ENCODE results near the gene COL19A1.
"Not testable (repeated sequence)": the region's sequence is repeated elsewhere in the genome, so short reads cannot be mapped to it uniquely, and the experiment has no call there.

COL19A1 gene

DNA sequence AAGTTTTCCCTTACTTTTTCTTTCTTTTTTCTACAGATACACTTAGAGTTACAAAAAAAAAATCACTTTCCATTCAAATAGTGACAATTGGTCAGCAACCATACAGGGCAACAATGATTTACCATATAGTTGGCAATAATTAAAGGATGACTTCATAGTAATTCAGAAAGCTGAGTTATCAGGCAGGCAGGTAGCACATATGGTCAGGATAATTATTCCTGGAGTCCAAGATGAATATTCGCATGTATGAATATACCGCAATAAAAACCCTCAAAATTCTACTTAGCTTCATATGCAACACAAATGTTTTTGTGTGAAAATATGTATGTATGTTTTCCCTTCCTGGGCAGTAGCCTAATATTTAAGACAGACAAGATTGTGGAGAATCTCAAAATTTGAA, 34.5 kb downstream of the COL19A1 start:
- DNase-seq (ENCODE audit: low read depth) = no peak

DNA sequence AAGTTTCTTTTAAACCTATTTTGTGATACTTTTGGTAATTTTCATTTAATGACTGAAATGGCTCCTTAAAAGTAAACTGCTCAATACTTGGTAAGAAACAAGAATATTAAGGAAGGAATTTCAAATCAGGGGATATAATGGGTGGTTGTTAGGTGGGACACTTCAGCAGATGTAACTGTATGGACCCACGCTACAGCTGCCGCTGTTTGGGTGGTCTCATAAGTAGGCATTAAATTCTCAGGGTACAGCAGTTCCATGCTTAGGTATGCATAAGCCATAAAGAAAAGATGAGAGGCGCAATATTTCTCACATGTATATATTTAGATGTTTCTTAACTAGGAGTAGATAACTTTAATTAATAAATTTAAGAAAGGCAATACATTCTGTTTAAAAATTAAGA, 35.0 kb downstream of the COL19A1 start:
- no peak for DNase-seq (ENCODE audit: low read depth)

DNA sequence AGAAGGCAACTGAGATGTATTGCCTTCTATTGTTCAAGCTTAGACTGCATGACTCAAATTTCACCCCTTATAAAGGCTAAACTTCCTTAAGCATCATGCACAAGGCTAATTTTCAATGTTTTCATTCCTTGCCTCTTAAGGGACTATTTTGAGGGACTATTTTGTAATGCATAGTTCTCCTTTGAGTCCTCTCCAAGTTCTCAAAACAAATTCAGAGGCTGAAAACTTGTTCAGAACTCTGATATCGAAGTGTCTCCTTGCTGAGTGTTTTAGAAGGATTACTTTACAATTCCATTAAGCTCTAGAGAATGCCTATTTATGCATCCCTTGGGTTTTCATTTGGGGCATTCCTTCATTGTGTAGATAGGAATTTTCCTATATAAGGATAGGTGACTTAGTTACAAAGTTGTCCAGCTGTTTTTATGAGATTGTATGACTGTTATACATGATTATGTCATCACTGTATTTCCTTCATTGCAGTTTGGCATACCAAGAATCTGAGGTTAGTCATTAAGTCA, 41.7 kb downstream of the COL19A1 start:
- no peak for DNase-seq (ENCODE audit: low read depth)

DNA sequence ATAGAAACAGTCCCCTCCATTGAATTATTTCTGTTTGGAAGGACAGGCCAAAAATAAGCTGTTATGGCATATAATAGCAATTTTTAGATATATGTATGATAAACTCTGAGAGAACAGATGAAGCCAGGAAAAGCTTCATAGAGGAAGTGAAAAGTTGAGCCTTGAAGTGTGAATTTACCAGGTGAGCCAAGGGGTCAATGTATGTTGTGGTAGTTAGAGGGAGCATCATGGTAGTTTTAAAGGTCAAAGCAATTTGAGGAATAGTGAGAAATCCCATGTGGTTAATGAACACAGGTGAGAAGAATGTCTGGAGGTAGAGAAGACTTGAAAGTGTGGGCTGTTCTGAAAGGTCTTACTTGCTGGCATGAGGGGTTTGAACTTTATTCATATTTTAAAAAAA, 47.0 kb downstream of the COL19A1 start:
- DNase-seq (ENCODE audit: low read depth) = no peak

DNA sequence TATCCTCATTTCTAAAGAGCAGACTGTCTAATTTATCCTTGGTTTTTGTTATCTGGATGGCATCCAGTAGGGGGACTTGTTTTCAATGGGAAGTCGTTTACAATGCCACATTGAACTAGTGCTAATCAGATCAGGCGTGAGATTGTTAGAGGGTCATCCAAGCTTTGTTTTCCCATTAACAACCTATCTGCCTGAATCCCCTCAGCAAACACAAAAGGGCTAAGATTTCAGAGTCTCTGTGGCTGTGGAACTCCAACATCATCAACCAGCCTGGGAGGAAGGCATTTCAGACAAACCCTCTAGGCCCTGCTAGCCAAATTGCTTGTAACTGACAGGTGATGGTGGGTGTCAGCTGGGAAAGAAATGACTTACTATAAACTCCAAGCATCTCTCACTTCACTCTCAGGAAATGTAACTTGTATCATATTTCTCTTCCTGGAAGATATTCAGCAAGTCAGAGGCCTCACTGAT, 47.7 kb downstream of the COL19A1 start:
- no peak for DNase-seq (ENCODE audit: low read depth)

DNA sequence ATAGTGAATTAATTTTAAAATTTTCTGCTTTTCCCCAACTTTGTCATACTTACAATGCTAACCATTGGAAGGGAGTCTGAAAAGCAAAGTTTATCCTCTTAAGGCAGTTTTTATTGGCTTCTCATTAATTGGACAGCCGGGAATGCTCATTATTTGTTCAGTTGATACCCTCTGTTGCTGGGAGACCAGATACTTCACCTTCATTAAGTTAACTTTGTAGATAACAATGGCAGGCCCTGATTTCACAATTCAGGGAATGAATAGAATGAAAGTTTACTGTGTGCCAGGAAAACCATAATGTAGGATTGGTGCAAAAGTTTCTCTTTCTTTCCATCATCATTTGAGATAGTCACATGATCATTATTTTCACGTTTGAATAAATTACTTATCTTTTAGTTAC, 49.0 kb downstream of the COL19A1 start:
- DNase-seq (ENCODE audit: low read depth) = no peak

DNA sequence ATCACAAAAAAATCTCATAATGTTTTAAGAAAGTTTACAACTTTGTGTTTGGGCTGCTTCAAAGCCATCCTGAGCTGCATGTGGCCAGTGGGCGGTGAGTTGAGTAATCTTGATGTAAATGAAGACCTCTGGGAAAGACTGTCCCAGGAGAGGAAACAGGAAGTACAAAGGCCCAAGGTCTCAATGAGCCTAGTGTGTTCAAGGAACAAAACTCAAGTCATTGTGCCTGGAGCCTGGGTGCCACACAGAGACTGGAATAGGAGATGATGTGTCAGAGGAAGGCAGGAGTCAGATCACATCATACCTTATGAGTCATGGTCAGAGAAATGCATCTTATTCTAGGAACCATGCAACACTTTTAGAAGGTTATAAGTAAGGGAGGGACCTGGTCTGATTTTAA, 51.5 kb downstream of the COL19A1 start:
- DNase-seq (ENCODE audit: low read depth) = no peak

DNA sequence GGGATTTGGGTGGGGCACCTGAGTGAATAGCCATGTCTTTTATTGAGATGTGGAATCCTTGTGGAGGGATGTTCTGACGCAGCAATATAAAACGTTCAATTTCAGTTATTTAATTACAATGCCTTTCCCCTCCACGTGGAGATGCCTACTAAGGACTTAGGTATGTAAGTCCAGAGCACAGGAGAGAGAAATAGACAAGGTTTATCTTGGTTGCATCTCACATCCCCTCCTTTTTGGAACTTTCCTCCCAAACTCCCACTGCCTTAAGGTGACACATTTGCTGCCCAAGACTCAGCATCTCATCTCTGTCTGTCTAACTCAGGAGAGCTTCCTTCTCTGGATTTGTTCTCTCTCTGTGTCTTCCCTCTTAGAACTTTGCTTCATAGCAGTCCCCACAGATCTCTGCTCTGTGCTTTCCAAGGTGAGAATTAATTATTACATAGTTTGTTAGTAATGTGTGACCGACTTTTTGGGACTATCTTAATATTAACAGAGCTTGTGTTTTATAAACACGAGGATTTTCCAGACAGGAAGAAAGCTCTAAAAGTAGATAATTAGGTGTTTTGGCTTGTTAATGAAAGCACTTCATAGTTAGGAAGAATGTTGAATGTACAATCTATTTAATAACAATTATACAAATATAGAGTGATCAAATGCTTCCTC, 52.6 kb downstream of the COL19A1 start:
- DNase-seq (ENCODE audit: low read depth) = no peak

DNA sequence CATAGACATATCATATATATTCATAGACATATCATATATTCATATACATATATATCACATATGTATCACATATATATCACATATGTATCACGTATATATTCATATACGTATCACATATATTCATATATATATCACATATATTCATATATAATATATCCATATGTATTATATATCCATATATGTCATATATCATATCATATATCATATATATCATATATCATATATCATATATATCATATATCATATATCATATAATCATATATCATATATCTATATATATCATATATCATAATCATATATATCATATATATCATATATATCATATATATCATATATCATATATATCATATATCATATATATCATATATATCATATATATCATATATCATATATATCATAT, 54.7 kb downstream of the COL19A1 start:
- not testable (repeated sequence) for DNase-seq (ENCODE audit: low read depth)

DNA sequence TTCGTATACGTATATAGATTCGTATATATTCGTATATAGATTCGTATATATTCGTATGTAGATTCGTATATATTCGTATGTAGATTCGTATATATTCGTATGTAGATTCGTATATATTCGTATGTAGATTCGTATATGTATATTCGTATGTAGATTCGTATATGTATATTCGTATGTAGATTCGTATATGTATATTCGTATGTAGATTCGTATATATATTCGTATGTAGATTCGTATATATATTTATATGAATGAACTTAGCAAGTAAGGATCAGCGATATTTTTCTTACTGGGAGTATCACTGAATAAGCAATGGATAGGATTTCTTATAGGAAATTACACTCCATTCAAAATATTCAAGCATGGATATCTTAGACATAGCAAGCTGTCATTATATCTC, 55.3 kb downstream of the COL19A1 start:
- not testable (repeated sequence) for DNase-seq (ENCODE audit: low read depth)

DNA sequence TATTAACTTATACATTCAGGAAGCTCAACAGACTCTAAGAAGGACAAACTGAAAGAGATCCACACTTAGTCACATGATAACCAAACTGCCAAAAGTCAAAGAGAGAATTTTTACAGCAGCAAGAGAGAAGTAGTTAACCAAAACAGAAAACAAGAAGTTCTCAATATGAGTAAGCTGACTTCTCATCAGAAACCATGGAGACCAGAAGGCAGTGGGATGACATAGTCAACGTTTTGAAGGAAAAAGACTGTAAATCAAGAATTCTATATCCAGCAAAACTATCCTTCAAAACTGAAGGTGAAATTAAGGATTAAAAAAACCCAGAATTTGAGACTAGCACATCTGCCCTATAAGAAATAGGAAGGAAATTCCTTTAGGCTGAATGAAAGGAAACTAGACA, 60.4 kb downstream of the COL19A1 start:
- no peak for DNase-seq (ENCODE audit: low read depth)

DNA sequence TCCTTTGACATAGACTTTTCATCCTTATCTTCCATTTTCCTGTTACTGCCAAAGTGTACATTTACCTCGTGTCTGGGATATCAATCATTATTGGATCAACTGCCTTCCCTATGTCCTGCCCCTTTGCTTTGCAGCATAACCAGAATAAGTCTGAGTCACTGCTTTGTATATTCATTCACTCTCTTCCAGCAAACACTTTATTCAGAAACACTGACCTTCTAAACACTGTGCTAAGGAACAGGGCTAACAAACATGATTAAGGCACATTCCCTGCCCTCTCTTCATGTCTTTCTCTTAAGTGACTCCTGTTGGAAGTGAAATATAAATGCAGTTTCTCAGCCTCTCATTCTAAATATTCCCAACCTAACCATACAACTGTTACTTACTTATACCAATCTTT, 66.9 kb downstream of the COL19A1 start:
- DNase-seq (ENCODE audit: low read depth) = no peak

DNA sequence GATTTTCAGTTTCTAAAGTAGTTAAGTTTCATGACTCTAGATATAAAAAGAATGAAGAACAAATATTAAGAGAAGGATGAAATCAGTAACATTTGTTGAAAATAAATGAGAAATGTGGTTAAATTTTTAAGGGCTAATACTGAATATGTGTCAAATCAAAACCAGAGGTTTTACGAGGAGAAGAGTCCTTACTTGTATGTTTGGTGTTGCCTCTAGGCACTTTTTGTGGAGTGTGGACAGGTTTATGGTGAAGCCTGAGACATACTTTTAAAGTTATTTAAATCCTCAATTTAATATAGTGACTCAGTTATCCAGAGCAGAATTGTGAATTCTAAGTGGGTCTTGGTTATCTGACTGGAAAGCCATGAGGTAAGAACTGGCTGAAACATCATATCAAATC, 68.7 kb downstream of the COL19A1 start:
- DNase-seq (ENCODE audit: low read depth) = no peak

DNA sequence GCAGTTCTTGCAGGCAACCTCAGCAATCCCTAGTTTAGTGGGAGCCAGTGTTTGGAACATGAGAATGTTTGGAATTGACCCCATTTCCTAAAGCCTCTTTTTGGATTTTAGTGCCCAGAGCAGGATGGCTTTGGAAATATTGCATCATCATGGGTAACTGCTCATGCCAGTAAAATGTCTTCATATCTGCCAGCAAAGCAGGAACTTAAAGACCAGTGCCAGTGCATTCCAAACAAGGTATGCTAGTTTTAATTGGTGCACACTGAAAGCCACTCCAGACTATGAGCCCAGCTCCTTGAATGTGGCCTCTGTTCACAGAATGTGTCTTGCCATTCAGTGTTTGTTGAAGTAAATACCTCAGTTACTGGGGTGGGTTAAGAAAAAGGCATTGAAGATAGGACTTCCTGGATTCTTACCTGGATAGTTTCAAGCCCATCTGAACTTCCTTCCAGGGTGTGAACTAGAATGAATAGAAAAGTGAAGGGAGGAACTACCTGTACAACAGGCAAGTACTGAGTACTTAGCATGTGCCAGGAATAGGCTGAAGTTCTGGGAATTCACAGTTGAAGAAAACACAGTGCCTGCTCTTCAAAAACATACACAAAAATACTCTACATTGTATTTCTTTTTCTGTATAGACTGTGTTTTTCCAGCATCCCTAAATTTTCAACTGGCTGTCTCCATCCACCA, 70.5 kb downstream of the COL19A1 start:
- no peak for DNase-seq (ENCODE audit: low read depth)

DNA sequence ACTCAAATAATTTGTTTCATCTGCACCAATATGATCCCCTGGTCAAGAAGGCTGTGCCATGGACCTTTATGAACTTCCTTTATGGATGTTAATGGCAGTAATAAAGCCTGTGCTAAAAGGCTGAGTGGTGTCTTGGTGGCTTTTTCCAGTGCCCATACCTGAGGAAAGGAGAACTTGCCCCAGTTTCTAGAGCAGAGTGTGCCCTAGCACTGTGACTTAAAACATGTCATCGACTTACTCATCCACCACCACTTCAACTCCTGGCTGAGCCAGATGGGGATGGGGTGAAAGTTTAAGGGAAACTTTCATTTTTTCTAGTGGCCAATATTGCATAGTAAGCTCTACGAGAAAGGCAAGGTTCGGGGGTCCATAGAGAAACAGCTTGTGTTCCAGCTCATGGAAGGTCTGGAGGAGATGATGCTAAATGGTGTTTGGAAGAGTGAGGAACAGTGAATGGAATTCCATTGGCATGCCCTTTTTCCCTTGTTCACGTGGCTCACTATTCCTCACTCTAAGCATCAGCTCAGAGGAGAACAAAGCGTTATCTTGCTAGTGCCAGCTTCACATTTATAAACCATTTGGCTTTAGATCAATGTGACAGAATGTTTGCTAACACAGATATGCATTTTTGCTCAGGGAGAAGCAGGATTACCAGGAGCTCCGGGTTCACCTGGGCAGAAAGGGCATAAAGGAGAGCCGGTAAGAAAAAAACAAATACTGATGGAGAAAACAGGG, 71.2 kb downstream of the COL19A1 start:
- DNase-seq (ENCODE audit: low read depth) = no peak

DNA sequence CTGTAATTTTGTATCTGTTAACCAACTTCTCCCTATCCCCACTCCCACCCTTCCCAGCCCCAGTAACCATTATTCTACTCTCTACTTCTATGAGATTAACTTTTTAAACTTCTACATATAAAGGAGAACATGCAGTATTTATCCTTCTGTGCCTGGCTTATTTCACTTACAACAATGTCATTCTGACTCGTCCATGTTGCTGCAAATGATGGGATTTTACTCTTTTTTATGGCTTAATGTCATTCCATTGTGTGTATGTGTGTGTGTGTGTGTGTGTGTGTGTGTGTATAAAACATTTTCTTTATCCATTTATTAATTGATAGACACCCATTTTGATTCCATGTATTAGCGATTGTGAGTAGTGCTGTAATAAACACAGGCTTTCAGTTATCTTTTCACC, 76.1 kb downstream of the COL19A1 start:
- DNase-seq (ENCODE audit: low read depth) = no peak

DNA sequence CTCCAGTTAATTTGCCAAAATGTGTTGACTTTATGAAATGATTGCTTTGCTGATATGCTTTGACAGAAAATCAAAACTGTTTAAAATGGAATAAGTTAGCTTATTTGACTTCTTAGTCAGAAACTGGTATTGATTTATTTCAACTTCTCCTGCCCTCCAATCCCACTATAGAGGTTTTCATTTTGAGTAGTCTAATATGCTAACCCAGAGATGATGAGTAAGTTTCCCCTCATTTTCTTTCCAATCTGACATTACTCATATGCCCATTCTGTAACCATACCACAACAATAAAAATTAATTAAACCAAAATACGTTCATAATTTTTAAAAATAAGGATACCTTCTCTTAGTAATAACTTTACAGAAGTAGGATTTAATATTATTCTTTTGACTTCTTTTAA, 78.8 kb downstream of the COL19A1 start:
- no peak for DNase-seq (ENCODE audit: low read depth)

DNA sequence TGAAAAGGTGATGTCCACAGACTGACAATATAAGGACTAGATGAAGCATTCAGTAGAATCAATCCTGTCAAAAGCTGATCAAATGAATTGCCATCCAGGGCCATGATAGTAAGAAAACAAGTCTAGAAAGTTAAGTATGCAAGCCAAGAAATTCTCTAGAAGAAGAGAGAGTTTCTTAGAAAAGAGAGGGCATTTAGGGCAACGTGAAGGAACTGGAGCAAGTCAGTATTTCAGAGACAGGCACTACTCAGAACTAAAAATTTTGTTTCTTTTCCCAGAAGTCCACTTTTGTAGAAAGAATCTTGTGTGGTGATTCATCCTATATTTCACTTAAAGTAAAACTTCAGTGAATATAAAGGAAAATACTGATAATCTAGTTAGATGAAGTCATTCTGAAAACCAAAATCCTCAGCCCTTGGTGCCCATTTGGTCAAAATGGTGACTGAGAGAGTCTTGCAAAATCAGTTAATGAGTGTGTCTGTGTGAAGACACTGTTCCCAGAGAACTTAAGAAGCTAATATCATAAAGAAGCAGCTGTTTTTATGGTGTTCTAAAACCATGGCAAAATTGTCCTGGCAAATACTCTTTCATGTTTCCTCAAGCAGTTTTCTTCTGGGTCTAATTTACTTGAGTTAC, 82.2 kb downstream of the COL19A1 start:
- no peak for DNase-seq (ENCODE audit: low read depth)

DNA sequence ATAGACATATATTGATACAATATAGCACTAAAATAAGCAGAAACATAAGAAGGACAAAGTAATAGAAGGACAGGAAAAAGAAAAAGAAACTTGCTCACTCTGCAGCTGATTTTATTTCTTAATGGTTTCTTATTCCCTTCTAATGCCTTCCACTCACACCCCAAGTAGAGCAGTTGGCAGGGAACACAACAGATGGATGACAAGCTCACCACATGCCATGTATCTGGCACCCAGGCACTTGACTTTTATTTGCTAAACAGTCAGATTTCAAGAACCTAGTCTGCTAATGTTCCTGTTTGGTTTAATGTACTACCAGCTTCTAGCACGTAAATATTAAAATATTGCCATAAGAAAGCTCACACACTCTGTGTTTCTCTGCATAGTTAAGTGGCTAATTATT, 87.1 kb downstream of the COL19A1 start:
- DNase-seq (ENCODE audit: low read depth) = no peak

DNA sequence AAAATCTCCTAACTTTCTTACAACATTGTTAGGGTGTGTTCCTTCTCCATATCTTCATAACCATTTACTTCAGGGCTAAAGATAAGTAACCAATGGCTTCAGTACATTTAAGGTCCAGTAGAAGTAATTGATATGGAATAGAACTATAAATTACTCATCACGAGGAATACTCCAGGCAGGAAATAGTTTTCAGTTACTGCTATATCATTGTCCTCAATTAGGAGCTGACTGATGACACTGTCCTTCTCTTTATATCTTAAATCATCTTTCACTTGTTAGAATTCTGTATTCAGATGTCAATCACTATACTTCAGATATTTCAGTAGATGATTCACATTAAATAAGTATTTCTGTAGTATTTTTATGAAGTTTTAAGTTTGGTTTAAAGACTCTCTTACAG, 88.4 kb downstream of the COL19A1 start:
- DNase-seq (ENCODE audit: low read depth) = no peak

DNA sequence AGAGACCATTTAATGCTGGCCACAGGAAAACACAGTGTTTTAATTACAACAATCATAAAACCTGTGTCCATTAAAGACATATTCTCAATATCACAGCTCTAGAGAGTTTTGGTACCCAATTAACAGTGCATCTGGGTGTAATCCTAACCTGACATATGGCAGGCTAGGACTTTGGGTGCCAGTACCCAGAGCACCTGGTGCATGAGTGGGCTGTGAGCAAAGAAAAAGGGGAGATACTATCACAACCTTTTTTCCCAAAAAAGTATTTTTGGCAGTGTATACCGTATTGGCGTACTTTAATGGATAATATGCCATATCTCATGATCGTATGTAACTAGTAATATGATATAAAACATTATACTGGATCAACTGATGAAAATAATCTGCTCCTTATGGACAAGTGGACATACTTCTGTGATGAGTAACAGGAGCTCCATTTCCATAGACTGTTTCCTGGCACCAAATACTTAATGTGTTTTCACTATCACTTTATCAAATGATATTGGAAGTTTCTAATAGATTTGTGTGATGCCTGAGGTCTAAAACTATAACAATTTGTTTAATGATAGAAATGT, 91.7 kb downstream of the COL19A1 start:
- no peak for DNase-seq (ENCODE audit: low read depth)

DNA sequence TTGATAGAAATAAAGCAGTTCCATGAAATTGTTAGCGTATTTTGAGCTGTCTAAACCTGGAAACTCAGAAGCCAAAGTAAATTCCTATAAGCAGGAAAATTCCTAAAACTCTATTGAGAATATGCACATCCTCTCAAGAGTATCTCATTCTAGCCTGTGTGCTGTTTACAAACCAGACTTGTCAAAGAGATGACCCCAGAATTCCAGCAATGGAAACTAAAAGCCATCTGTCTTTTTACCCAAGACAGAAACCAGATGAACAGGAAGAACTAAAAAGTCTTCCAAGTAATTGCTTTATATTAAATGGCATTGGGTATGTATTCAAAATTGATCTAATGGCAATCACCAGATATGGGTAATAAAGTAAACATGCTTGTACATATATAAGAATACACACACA, 92.6 kb downstream of the COL19A1 start:
- no peak for DNase-seq (ENCODE audit: low read depth)
